HepG2 (cell line): ENCODE data around the gene ACE. TPM values are rescaled to one million over a fixed set of nuclear protein-coding genes. Genes with fewer than 3 reads are reported as not detected.

Experiments
- ELF4 ChIP-seq: sonication (generic); formaldehyde crosslinking; IDR thresholded peaks from 2 replicates; pipeline ENCODE4 v1.5.0; 2020; ENCODE audit warnings: missing genetic modification reagents, mild to moderate bottlenecking, moderate library complexity, borderline replicate concordance
- EP300 ChIP-seq, 3 experiments: sonication (generic) in 1 of 3; formaldehyde crosslinking in 1 of 3; IDR thresholded peaks; 2 replicates each; pipeline versions ENCODE4 v1.5.1 to v1.6.1; 2011 to 2020; ENCODE audit warnings: low read depth in 2 of 3, low read length in 2 of 3, borderline replicate concordance in 1 of 3, improper control_type of control experiment in 1 of 3, mild to moderate bottlenecking in 1 of 3, missing genetic modification reagents in 1 of 3, moderate library complexity in 1 of 3
- KDM5B ChIP-seq: sonication (generic); formaldehyde crosslinking; IDR thresholded peaks from 2 replicates; pipeline ENCODE4 v1.4.0; 2020; ENCODE audit warnings: missing genetic modification reagents, mild to moderate bottlenecking, borderline replicate concordance
- KLF9 ChIP-seq: IDR thresholded peaks from 2 replicates; pipeline ENCODE4 v1.6.1; 2016; ENCODE audit warnings: low read depth
- MIER3 ChIP-seq: IDR thresholded peaks from 2 replicates; pipeline ENCODE4 v1.6.1; 2016; ENCODE audit warnings: missing compliant biosample characterization, borderline replicate concordance
- POGZ ChIP-seq: sonication (generic); formaldehyde crosslinking; IDR thresholded peaks from 2 replicates; pipeline ENCODE4 v1.4.0; 2020; ENCODE audit warnings: mild to moderate bottlenecking, missing genetic modification reagents
- POLR2AphosphoS5 ChIP-seq: IDR thresholded peaks from 2 replicates; pipeline ENCODE4 v1.6.1; 2012; ENCODE audit warnings: low read depth, low read length
- SAFB2 ChIP-seq: sonication (generic); formaldehyde crosslinking; IDR thresholded peaks from 2 replicates; pipeline ENCODE4 v1.5.1; 2020; ENCODE audit warnings: missing genetic modification reagents, low read depth, mild to moderate bottlenecking, borderline replicate concordance
- STAG1 ChIP-seq: sonication (generic); formaldehyde crosslinking; IDR thresholded peaks from 2 replicates; pipeline ENCODE4 v1.4.0; 2020; ENCODE audit warnings: missing genetic modification reagents
- YEATS2 ChIP-seq: sonication (generic); formaldehyde crosslinking; IDR thresholded peaks from 2 replicates; pipeline ENCODE4 v1.4.0; 2020; ENCODE audit warnings: missing genetic modification reagents, borderline replicate concordance
- ZKSCAN1 ChIP-seq: fragments of 150-350 bp; IDR thresholded peaks from 2 replicates; pipeline ENCODE4 v1.6.1; 2014; ENCODE audit warnings: low read length
- ZNF296 ChIP-seq: sonication (generic); formaldehyde crosslinking; conservative IDR thresholded peaks from 2 replicates; pipeline ENCODE4 v1.5.0; 2020; ENCODE audit warnings: mild to moderate bottlenecking, missing genetic modification reagents
- ZNF549 ChIP-seq: sonication (generic); formaldehyde crosslinking; IDR thresholded peaks from 2 replicates; pipeline ENCODE4 v1.5.0; 2020; ENCODE audit warnings: missing genetic modification reagents
- ZNF605 ChIP-seq: sonication (generic); formaldehyde crosslinking; IDR thresholded peaks from 2 replicates; pipeline ENCODE4 v1.8.0; 2022; ENCODE audit warnings: mild to moderate bottlenecking, missing genetic modification reagents
- ZNF816 ChIP-seq: sonication (generic); formaldehyde crosslinking; IDR thresholded peaks from 2 replicates; pipeline ENCODE4 v1.8.0; 2022; ENCODE audit warnings: missing genetic modification reagents, mild to moderate bottlenecking, borderline replicate concordance
- ZNF83 ChIP-seq: sonication (generic); formaldehyde crosslinking; IDR thresholded peaks from 2 replicates; pipeline ENCODE4 v1.4.0; 2020; ENCODE audit warnings: missing genetic modification reagents, mild to moderate bottlenecking, borderline replicate concordance
- polyA plus RNA-seq, 8 experiments: library from polyadenylated mRNA; depleted of rRNA in 3 of 8; stranded (reverse) in 7 of 8; unstranded in 1 of 8; fragments of >200 nt; fragmentation: Illumina TruSeq in 4 of 8; extraction: Trizol in 4 of 8; gene quantifications; 2 replicates each; pipeline versions ENCODE4 v1.2.1 to v1.2.3, GENCODE V29; 2011 to 2016; ENCODE audit warnings: low read depth in 4 of 8, missing spikeins in 1 of 8, mixed read lengths in 1 of 8; ENCODE audit not compliant: insufficient read depth in 1 of 8
- total RNA-seq, 5 experiments: library from RNA; depleted of rRNA; stranded (reverse); fragments of >200 nt; fragmentation: Illumina TruSeq; extraction: Trizol; gene quantifications; 2 replicates each; pipeline ENCODE4 v1.2.3, GENCODE V29; 2016; ENCODE audit warnings: low read depth in 1 of 5
- TF ChIP-seq, protein P1 (sequence below): sonication (generic); formaldehyde crosslinking; IDR thresholded peaks from 2 replicates; pipeline ENCODE4 v1.4.0; 2020; ENCODE audit warnings: mild to moderate bottlenecking, missing genetic modification reagents
- TF ChIP-seq, protein P2 (sequence below): sonication (generic); formaldehyde crosslinking; IDR thresholded peaks from 2 replicates; pipeline ENCODE4 v1.5.0; 2020; ENCODE audit warnings: mild to moderate bottlenecking, missing genetic modification reagents
- TF ChIP-seq, protein P3 (sequence below): sonication (generic); formaldehyde crosslinking; IDR thresholded peaks from 2 replicates; pipeline ENCODE4 v1.4.0; 2020; ENCODE audit warnings: missing genetic modification reagents
- TF ChIP-seq, protein P4 (sequence below): sonication (generic); formaldehyde crosslinking; IDR thresholded peaks from 2 replicates; pipeline ENCODE4 v1.4.0; 2020; ENCODE audit warnings: missing genetic modification reagents

ACE gene
- total and polyA plus RNA-seq, 2 of the 13 experiments (the other 11 are each of a cell fraction or from before 2014, with no cell fraction given), result 0.08 to 0.13 TPM

DNA sequence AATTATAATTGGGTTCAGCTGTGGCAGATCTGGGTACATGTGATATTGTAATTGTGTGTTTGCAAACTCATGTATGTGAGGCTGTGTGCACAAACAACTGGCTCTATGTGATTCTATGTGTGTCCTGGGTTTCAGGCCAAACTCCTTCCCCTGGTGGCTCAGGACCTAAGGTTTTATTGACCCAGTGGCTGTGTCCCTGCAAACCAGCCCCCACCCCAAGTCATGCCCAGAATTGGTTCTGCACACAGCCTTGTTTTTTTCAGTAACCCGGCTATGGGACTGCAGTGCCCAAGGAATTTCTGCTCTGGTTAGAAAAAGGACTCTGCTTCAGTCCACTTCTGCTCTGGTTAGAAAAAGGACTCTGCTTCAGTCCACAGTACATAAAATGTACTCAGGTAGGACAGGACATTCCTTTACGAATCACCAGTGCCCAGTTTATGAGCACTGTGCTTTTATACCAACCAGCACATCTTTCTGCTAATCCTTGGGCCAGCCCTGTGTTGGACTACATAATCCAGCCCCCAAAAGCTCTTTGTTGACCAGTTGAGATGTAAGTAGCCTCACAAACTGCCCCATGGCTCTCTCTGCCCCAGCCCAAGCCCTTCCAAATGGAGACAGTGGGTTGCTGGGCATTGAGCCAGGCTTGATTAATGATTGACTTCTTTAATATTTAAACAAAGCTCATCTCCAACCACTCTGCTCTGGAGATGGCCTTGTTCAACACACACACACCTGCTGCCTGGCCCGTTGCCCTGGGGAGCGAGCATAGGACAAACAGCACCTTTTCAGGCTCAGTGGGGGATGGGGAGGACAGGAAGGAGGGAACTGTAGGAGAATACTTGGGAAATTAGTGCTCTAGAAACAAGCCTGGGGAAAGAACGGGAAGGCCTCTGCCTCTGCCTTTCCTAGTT lies 43.4 kb downstream of the ACE start (continued):
- TF ChIP-seq, protein P1, sequence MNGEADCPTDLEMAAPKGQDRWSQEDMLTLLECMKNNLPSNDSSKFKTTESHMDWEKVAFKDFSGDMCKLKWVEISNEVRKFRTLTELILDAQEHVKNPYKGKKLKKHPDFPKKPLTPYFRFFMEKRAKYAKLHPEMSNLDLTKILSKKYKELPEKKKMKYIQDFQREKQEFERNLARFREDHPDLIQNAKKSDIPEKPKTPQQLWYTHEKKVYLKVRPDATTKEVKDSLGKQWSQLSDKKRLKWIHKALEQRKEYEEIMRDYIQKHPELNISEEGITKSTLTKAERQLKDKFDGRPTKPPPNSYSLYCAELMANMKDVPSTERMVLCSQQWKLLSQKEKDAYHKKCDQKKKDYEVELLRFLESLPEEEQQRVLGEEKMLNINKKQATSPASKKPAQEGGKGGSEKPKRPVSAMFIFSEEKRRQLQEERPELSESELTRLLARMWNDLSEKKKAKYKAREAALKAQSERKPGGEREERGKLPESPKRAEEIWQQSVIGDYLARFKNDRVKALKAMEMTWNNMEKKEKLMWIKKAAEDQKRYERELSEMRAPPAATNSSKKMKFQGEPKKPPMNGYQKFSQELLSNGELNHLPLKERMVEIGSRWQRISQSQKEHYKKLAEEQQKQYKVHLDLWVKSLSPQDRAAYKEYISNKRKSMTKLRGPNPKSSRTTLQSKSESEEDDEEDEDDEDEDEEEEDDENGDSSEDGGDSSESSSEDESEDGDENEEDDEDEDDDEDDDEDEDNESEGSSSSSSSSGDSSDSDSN (CRISPR knock-in tag), result peak; percentile 57
- TF ChIP-seq STAG1 (CRISPR knock-in tag), result peak; percentile 25; the same call in 1 of the 2 replicates
- TF ChIP-seq SAFB2 (CRISPR knock-in tag), result no peak; the same call in 1 of the 2 replicates
- no peak for TF ChIP-seq ZNF296 (CRISPR knock-in tag)
- peak; percentile 10; the same call in 1 of the 2 replicates for TF ChIP-seq KLF9 (CRISPR knock-in tag)
- peak; percentile 19; the same call in 1 of the 2 replicates for TF ChIP-seq KDM5B (CRISPR knock-in tag)
- TF ChIP-seq, protein P2, sequence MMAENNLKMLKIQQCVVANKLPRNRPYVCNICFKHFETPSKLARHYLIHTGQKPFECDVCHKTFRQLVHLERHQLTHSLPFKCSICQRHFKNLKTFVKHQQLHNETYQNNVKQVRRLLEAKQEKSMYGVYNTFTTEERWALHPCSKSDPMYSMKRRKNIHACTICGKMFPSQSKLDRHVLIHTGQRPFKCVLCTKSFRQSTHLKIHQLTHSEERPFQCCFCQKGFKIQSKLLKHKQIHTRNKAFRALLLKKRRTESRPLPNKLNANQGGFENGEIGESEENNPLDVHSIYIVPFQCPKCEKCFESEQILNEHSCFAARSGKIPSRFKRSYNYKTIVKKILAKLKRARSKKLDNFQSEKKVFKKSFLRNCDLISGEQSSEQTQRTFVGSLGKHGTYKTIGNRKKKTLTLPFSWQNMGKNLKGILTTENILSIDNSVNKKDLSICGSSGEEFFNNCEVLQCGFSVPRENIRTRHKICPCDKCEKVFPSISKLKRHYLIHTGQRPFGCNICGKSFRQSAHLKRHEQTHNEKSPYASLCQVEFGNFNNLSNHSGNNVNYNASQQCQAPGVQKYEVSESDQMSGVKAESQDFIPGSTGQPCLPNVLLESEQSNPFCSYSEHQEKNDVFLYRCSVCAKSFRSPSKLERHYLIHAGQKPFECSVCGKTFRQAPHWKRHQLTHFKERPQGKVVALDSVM, result 0 out of 2 replicates have a peak, but pooled peaks have one; percentile 17
- peak; percentile 87; the same call in 1 of the 2 replicates for TF ChIP-seq YEATS2
- peak; percentile 73; the same call in 1 of the 2 replicates for TF ChIP-seq POGZ (CRISPR knock-in tag)
- no peak for TF ChIP-seq ZNF549 (CRISPR knock-in tag)
- TF ChIP-seq, protein P3, sequence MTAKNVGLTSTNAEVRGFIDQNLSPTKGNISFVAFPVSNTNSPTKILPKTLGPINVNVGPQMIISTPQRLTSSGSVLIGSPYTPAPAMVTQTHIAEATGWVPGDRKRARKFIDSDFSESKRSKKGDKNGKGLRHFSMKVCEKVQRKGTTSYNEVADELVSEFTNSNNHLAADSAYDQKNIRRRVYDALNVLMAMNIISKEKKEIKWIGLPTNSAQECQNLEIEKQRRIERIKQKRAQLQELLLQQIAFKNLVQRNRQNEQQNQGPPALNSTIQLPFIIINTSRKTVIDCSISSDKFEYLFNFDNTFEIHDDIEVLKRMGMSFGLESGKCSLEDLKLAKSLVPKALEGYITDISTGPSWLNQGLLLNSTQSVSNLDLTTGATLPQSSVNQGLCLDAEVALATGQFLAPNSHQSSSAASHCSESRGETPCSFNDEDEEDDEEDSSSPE (CRISPR knock-in tag), result peak; percentile 63; the same call in 1 of the 2 replicates
- TF ChIP-seq ELF4 (CRISPR knock-in tag), result peak; percentile 54; the same call in 1 of the 2 replicates
- peak; percentile 96; the same call in 1 of the 2 replicates for TF ChIP-seq MIER3 (CRISPR knock-in tag)
- TF ChIP-seq EP300 (IDR thresholded peaks at IDR 0.05; ENCODE audit: low read depth in 2 of 2, low read length in 2 of 2), result peak; percentile 49 to 88; a peak in 3 of 4 replicates
- TF ChIP-seq EP300 (CRISPR knock-in tag; IDR thresholded peaks at IDR 0.05; ENCODE audit: borderline replicate concordance), result no peak; the same call in 1 of the 2 replicates
- no peak for TF ChIP-seq ZNF83
- 0 out of 2 replicates have a peak, but pooled peaks have one; percentile 64 for TF ChIP-seq ZNF816 (CRISPR knock-in tag)
- peak; percentile 80; the same call in 1 of the 2 replicates for TF ChIP-seq ZNF605
- TF ChIP-seq, protein P4, sequence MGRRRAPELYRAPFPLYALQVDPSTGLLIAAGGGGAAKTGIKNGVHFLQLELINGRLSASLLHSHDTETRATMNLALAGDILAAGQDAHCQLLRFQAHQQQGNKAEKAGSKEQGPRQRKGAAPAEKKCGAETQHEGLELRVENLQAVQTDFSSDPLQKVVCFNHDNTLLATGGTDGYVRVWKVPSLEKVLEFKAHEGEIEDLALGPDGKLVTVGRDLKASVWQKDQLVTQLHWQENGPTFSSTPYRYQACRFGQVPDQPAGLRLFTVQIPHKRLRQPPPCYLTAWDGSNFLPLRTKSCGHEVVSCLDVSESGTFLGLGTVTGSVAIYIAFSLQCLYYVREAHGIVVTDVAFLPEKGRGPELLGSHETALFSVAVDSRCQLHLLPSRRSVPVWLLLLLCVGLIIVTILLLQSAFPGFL (CRISPR knock-in tag), result no peak
- peak; percentile 49; the same call in 1 of the 2 replicates for TF ChIP-seq POLR2AphosphoS5
- 0 out of 2 replicates have a peak, but pooled peaks have one; percentile 38 for TF ChIP-seq ZKSCAN1
